SK-N-SH (cell line): ENCODE data around the gene SHANK2. TPM values are rescaled to one million over a fixed set of nuclear protein-coding genes. Genes with fewer than 3 reads are reported as not detected.

Experiments
- CTCF ChIA-PET: fragments of 300-600, 350-600 bp; formaldehyde crosslinking; extraction: SDS; loops from one replicate; lab custom pipeline; 2021; lab: Yijun Ruan, JAX
- POLR2A ChIA-PET: fragments of 350-600 bp; sonication (Branson Sonifier 250); formaldehyde crosslinking; extraction: SDS; loops from one replicate; lab custom pipeline; 2020; ENCODE audit warnings: antibody characterized with exemption, inconsistent platforms; lab: Yijun Ruan, JAX
- DNase-seq: peaks from one replicate; pipeline ENCODE4 v3.0.0; 2012
- H2AFZ ChIP-seq: fragments of 200-600 bp; sonication (generic); 2 replicates; pipeline ENCODE4 v1.8.1; 2016; ENCODE audit warnings: antibody characterized with exemption, mild to moderate bottlenecking, low read depth
- H3F3A ChIP-seq: fragments of 200-600 bp; sonication (generic); replicated peaks from 2 replicates; pipeline ENCODE3; 2016; ENCODE audit warnings: antibody characterized with exemption, mild to moderate bottlenecking; ENCODE audit not compliant: insufficient read depth
- H3K27ac ChIP-seq, 2 experiments: fragments of 200-500 bp in 1 of 2; fragments of 200-600 bp in 1 of 2; sonication (Bioruptor generic) in 1 of 2; sonication (generic), shearing (Covaris generic) in 1 of 2; 2 replicates each; pipeline versions ENCODE4 v1.5.1 to v1.6.1; 2014 to 2016; ENCODE audit warnings: low read depth in 2 of 2, inconsistent platforms in 1 of 2, low read length in 1 of 2, mild to moderate bottlenecking in 1 of 2, mixed read lengths in 1 of 2
- H3K27me3 ChIP-seq: fragments of 200-600 bp; sonication (generic), shearing (Covaris generic); 2 replicates; pipeline ENCODE4 v1.6.1; 2016; ENCODE audit warnings: mixed run types; ENCODE audit not compliant: insufficient read depth
- H3K36me3 ChIP-seq, 2 experiments: fragments of 200-500 bp in 1 of 2; fragments of 200-600 bp in 1 of 2; sonication (Bioruptor generic) in 1 of 2; sonication (generic) in 1 of 2; replicated peaks in 1 of 2; 2 replicates each; pipeline versions ENCODE3 to v1.5.1; 2014 to 2016; ENCODE audit warnings: low read length in 1 of 2, mild to moderate bottlenecking in 1 of 2; ENCODE audit not compliant: insufficient read depth in 2 of 2, control insufficient read depth in 1 of 2
- H3K4me1 ChIP-seq, 2 experiments: fragments of 200-500 bp in 1 of 2; fragments of 200-600 bp in 1 of 2; sonication (Bioruptor generic) in 1 of 2; sonication (generic), shearing (Covaris generic) in 1 of 2; 2 replicates each; pipeline versions ENCODE4 v1.5.1 to v1.6.1; 2014 to 2016; ENCODE audit warnings: low read depth in 1 of 2, low read length in 1 of 2, mixed run types in 1 of 2; ENCODE audit not compliant: insufficient read depth in 2 of 2, control insufficient read depth in 1 of 2
- H3K4me2 ChIP-seq: fragments of 200-600 bp; sonication (generic), shearing (Covaris generic); 2 replicates; pipeline ENCODE4 v1.6.1; 2017; ENCODE audit warnings: mixed run types
- H3K4me3 ChIP-seq, 2 experiments: fragments of 200-500 bp in 1 of 2; fragments of 200-600 bp in 1 of 2; sonication (Bioruptor generic) in 1 of 2; sonication (generic), shearing (Covaris generic) in 1 of 2; 2 replicates each; pipeline versions ENCODE4 v1.5.1 to v1.8.1; 2014 to 2016; ENCODE audit warnings: low read depth in 2 of 2, inconsistent platforms in 1 of 2, low read length in 1 of 2, mild to moderate bottlenecking in 1 of 2, mixed read lengths in 1 of 2, moderate library complexity in 1 of 2
- H3K79me2 ChIP-seq: fragments of 200-600 bp; sonication (generic); 2 replicates; pipeline ENCODE4 v1.8.1; 2017; ENCODE audit warnings: mild to moderate bottlenecking; ENCODE audit not compliant: insufficient read depth
- H3K9ac ChIP-seq: fragments of 200-600 bp; sonication (generic); 2 replicates; pipeline ENCODE4 v1.6.1; 2017; ENCODE audit warnings: mixed run types
- H3K9me2 ChIP-seq: fragments of 200-600 bp; sonication (generic); 2 replicates; pipeline ENCODE4 v1.6.1; 2017; ENCODE audit warnings: mixed run types
- H3K9me3 ChIP-seq: fragments of 200-600 bp; sonication (generic); 2 replicates; pipeline ENCODE4 v1.6.1; 2017; ENCODE audit warnings: mixed run types, mild to moderate bottlenecking, moderate library complexity
- H4K20me1 ChIP-seq: fragments of 200-600 bp; sonication (generic); 2 replicates; pipeline ENCODE4 v1.6.1; 2017; ENCODE audit warnings: mild to moderate bottlenecking, mixed run types; ENCODE audit not compliant: insufficient read depth
- EP300 ChIP-seq, 2 experiments: IDR thresholded peaks; 2 replicates each; pipeline versions ENCODE4 v1.4.0 to v1.6.1; 2012; ENCODE audit warnings: borderline replicate concordance in 1 of 2, low read depth in 1 of 2, low read length in 1 of 2
- FOXJ3 ChIP-seq: sonication (generic); formaldehyde crosslinking; IDR thresholded peaks from 2 replicates; pipeline ENCODE4 v1.5.1; 2020; ENCODE audit warnings: mild to moderate bottlenecking, missing genetic modification reagents
- GABPA ChIP-seq: IDR thresholded peaks from 2 replicates; pipeline ENCODE4 v1.4.0; 2012; ENCODE audit warnings: low read depth, mild to moderate bottlenecking
- GATA2 ChIP-seq: sonication (generic); formaldehyde crosslinking; IDR thresholded peaks from 2 replicates; pipeline ENCODE4 v1.5.0; 2020; ENCODE audit warnings: mild to moderate bottlenecking, missing genetic modification reagents
- JUND ChIP-seq: IDR thresholded peaks from 2 replicates; pipeline ENCODE4 v1.4.0; 2012
- MAX ChIP-seq: IDR thresholded peaks from 2 replicates; pipeline ENCODE4 v1.4.0; 2012; ENCODE audit warnings: low read depth
- NRF1 ChIP-seq: IDR thresholded peaks from 2 replicates; pipeline ENCODE4 v1.6.1; 2012; ENCODE audit warnings: low read depth, mild to moderate bottlenecking, low read length
- POLR2AphosphoS5 ChIP-seq: IDR thresholded peaks from 2 replicates; pipeline ENCODE4 v1.6.1; 2012; ENCODE audit warnings: low read depth, low read length
- RAD21 ChIP-seq: IDR thresholded peaks from 2 replicates; pipeline ENCODE4 v1.6.1; 2012; ENCODE audit warnings: mild to moderate bottlenecking, low read length
- RCOR1 ChIP-seq: fragments of 150-350 bp; IDR thresholded peaks from 2 replicates; pipeline ENCODE4 v1.6.1; 2017; ENCODE audit warnings: antibody characterized with exemption, low read length
- RFX5 ChIP-seq: IDR thresholded peaks from 2 replicates; pipeline ENCODE4 v1.6.1; 2012; ENCODE audit warnings: mild to moderate bottlenecking, improper control_type of control experiment, low read length
- SIN3A ChIP-seq: IDR thresholded peaks from 2 replicates; pipeline ENCODE4 v1.6.1; 2012; ENCODE audit warnings: low read depth, mild to moderate bottlenecking, low read length, moderate library complexity, borderline replicate concordance
- USF1 ChIP-seq: IDR thresholded peaks from 2 replicates; pipeline ENCODE4 v1.4.0; 2012; ENCODE audit warnings: low read depth, borderline replicate concordance
- USF2 ChIP-seq: fragments of 150-350 bp; IDR thresholded peaks from 2 replicates; pipeline ENCODE4 v1.6.1; 2017; ENCODE audit warnings: antibody characterized with exemption, low read length, low read depth, borderline replicate concordance
- YY1 ChIP-seq: IDR thresholded peaks from 2 replicates; pipeline ENCODE4 v1.4.0; 2012; ENCODE audit warnings: low read depth, mild to moderate bottlenecking
- ZBTB33 ChIP-seq: IDR thresholded peaks from 2 replicates; pipeline ENCODE4 v1.4.0; 2012; ENCODE audit warnings: low read depth, borderline replicate concordance
- WGBS: methylation state at CpG from one replicate; pipeline ENCODE4 v1.1.6; 2017; ENCODE audit warnings: low lambda C conversion rate; 5-methylcytosine and 5-hydroxymethylcytosine counted together
- polyA plus RNA-seq, 3 experiments: library from polyadenylated mRNA; depleted of rRNA; stranded (reverse); fragments of >200 nt; gene quantifications; 2 replicates each; pipeline ENCODE4 v1.2.3, GENCODE V29; 2012

The SHANK2 gene
- polyA plus RNA-seq, 1 of the 3 experiments (the other 2 are of a cell fraction) = under 0.01 TPM

GRCh38 chr11:71284525-71285092, 32.2 kb upstream of the SHANK2 start:
- no peaks in the 10 kb centered on the region for H3F3A ChIP-seq
- WGBS = 46% methylated on average over 2 of the region's 2 CpGs
- no peaks in the 10 kb centered on the region for H3K36me3 ChIP-seq
- H2AFZ ChIP-seq = no peak overlapping the region
- peak; percentile 57 for DNase-seq
- no peak overlapping the region for H3K4me2 ChIP-seq
- ChIA-PET POLR2A (no interaction called here), CTCF (no interaction called here)
- H3K27me3 ChIP-seq = no peaks in the 10 kb centered on the region
- H3K9me3 ChIP-seq = no peaks in the 10 kb centered on the region
- no peak overlapping the region for H3K9ac ChIP-seq
- no peaks in the 10 kb centered on the region for H3K79me2 ChIP-seq
- TF ChIP-seq RFX5 (no peak), POLR2AphosphoS5 (no peak), USF1 (no peak), SIN3A (no peak), JUND (no peak), FOXJ3 (CRISPR knock-in tag) (no peak), YY1 (no peak), NRF1 (no peak), MAX (no peak), RCOR1 (no peak), ZBTB33 (no peak), RAD21 (no peak), GATA2 (CRISPR knock-in tag) (no peak), EP300 (IDR thresholded peaks at IDR 0.05; ENCODE audit: borderline replicate concordance in 1 of 2, low read depth in 1 of 2, low read length in 1 of 2) (no peak), USF2 (no peak), GABPA (no peak)
- no peak overlapping the region for H3K27ac ChIP-seq
- H3K9me2 ChIP-seq = no peaks in the 10 kb centered on the region
- no peak overlapping the region for H3K4me3 ChIP-seq
- no peaks in the 10 kb centered on the region for H4K20me1 ChIP-seq
- peaks cover 0 to 21% of the 10 kb centered on the region in 2 experiments; a peak in 1 of 4 replicates for H3K4me1 ChIP-seq
